SH-SY5Y (cell line): ENCODE data around the gene RSL1D1.

Source experiments
- GATA2 ChIP-seq: IDR thresholded peaks from 2 replicates; pipeline ENCODE4 v1.6.1; 2011; ENCODE audit warnings: mild to moderate bottlenecking, low read depth, low read length
- GATA3 ChIP-seq: IDR thresholded peaks from 2 replicates; pipeline ENCODE4 v1.6.1; 2011; ENCODE audit warnings: low read depth, mild to moderate bottlenecking, low read length, moderate library complexity

The RSL1D1 gene

GRCh38 chr16:11828696-11829095 is 22.6 kb downstream of the RSL1D1 start:
- TF ChIP-seq GATA3 (no peak), GATA2 (no peak)

GRCh38 chr16:11824362-11824761 is 27.0 kb downstream of the RSL1D1 start:
- TF ChIP-seq GATA2 = no peak

- TF ChIP-seq GATA2 (no peak), GATA3 (no peak)
Observed at GRCh38 chr16:11819798-11820197, 31.5 kb downstream of the RSL1D1 start.

- TF ChIP-seq GATA3 (no peak), GATA2 (no peak)
Observed at GRCh38 chr16:11816123-11816522, 35.2 kb downstream of the RSL1D1 start.

- TF ChIP-seq GATA2 (no peak), GATA3 (no peak)
Observed at GRCh38 chr16:11806721-11807120, 44.6 kb downstream of the RSL1D1 start.

DNA sequence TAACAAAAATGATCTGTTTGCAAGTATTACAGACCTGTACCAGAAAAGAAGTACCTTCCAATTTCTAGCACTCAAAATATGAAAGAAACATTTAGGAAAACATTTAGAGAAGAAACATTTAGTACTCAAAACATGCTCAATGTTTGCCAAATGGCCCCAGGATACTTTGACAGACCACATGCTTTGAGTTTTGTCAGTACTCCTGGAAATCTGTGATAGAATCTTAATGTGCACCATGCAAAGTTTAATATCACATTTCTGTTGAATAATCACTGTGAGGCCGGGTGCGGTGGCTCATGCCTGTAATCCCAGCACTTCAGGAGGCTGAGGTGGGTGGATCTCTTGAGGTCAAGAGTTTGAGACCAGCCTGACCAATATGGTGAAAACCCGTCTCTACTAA is 45.8 kb downstream of the RSL1D1 start:
- no peak for TF ChIP-seq GATA3
- peak; percentile 49; the same call in 1 of the 2 replicates for TF ChIP-seq GATA2

DNA sequence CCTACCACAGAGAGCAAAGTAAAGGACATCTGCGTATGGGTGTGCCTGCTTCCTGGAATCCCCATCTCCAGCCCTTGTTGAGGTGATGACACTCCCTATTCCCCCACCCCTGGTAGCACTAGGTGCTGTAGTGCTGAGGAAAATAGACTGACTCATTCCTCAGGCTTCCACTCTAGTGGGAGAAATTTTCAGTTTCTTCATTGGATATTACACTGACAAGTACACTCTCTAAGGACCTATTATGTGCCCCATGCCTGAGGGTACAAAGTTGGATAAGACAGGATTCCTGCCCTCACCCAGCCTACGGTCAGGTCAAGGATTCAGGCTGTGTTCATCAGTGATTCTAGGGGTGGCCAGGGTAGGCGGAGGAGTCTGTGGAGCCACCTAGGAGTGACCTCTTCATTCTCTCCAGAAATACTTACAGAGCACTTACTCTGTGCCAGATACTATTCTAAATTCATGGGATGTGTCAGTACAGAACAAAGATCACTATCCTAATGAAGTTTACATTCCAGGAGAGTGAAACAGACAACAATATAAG is 49.8 kb downstream of the RSL1D1 start:
- no peak for TF ChIP-seq GATA3
- no peak for TF ChIP-seq GATA2

- TF ChIP-seq GATA2 (no peak), GATA3 (no peak)
Observed at GRCh38 chr16:11800382-11800718, 51.0 kb downstream of the RSL1D1 start.

DNA sequence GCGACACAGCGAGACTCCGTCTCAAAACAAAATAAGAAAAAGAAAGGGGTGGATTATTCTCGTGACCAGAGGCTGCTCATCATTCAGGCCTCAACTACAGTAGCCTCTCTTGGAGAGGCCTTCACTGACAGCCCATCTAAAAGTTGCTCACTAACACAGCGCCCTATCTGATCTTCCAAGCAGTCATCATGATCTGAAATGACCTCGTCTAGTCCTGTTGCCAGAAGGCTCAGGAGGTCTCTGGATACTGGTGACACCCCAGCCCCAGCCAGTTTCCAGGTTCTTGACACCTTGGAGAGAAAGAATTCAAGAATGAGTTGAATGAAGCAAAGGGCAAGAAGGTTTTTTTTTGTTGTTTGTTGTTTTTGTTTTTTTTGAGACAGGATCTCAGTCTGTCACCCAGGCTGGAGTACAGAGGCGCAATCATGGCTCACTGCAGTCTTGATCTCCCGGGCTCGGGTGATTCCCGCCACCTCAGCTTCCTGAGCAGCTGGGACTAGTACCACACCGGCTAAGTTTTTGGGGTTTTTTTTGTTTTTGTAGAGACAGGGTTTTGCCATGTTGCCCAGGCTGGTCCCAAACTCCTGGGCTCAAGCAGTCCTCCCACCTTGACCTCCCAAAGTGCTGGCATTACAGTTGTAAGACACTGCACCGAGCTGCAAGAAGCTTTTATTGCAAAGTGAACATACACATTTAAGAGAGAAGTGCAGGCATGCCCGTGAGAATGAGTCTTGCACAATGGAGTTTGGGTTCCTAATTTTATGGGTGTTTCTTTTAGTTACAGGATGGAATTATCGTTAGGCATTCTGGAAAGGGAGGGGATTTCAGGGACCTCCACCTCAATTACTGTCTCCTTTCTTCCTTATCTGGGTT is 51.6 kb downstream of the RSL1D1 start:
- no peak for TF ChIP-seq GATA2
- TF ChIP-seq GATA3 = no peak

GRCh38 chr16:11799017-11799381 is 52.3 kb downstream of the RSL1D1 start:
- TF ChIP-seq GATA2 = no peak
- TF ChIP-seq GATA3 = no peak

DNA sequence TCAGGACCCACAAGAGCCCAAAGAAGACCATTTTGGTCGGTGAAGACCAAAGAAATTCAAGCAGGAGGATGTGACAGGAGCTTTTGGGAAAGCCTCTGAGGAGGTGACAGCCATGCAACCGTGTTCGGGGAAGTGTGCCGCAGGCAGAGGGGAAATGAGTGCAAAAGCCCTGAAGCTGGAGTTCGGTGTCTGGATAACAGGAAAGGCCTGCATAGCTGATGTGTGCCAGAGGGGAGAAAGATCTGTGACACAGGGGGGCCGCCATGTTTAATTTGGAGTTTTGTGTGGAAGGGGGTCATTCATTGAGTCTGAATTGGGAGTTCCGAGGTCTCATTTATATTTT is 53.4 kb downstream of the RSL1D1 start:
- TF ChIP-seq GATA2 = no peak
- TF ChIP-seq GATA3 = no peak

DNA sequence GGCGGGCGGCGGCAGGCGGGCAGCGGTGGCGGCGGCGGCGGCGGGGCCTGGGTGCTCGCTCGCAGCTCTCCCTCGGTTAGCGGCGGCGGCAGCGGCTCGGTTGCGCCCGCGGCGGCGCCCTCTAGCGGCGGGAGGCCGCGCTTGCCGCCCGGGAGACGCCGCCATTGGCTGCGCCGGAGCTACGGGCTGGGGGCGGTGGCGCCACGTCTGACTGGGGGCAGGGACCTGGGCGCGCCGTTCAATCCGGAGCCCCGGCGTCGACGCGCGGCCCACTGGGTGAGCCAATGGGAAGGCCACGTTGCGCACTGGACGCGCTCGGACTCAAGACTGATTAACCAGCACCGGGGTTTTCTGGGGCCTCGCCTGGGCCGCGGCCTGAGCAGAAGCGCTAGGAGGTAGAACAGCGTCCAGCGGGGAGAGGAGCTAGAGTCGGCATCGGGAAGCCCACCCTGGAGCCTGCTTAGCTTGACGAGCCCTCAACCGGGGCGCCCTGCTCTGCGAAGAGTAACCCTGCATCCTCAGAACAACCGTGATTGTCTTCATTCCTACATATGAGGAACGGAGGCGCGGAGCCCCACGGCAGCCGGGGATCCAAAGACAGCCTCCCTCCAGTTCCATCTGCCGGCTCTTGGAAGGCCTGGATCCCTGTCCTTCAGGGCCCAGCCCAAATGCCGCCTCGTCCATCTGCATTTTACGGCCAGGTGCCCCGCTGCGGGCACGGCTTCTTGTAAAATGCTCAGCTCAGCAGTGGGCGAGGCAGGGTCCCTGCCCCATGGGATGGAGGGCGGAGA is 54.0 kb downstream of the RSL1D1 start, which contains the start of gene ZC3H7A:
TSS of gene ZC3H7A (minus strand) at position 93 of the 791 bp plus-strand sequence. CDS start 14,904 bp downstream, outside the sequence.
- TF ChIP-seq GATA2 (no peak), GATA3 (no peak)

- TF ChIP-seq GATA2 = no peak
- no peak for TF ChIP-seq GATA3
Observed at GRCh38 chr16:11796227-11797165, 54.8 kb downstream of the RSL1D1 start.

DNA sequence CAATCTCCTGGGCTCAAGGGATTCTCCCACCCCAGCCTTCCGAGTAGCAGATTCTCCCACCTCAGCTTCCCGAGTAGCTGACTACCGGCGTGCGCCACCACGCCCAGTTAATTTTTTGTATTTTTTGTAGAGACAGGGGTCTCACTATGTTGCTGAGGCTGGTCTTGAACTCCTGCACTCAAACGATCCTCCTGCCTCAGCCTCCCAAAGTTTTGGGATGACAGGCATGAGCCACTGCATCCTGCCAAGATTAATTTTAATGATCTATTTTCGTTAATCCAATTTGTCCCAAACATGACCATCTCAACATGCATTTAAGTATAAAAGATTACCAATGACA is 55.5 kb downstream of the RSL1D1 start:
- no peak for TF ChIP-seq GATA2
- no peak for TF ChIP-seq GATA3
